Measurements from ENCODE around the gene RGS11. TPM values are rescaled to one million over a fixed set of nuclear protein-coding genes. Genes with fewer than 3 reads are reported as not detected.
"Not testable (repeated sequence)": the region's sequence is repeated elsewhere in the genome, so short reads cannot be mapped to it uniquely, and the experiment has no call there.

The RGS11 gene
- total and polyA plus RNA-seq, 2 of the 4 experiments (the other 2 are of a cell fraction) = under 0.01 to 0.48 TPM

GRCh38 chr16:230949-231348 is 44.8 kb downstream of the RGS11 start (continued):
- TF ChIP-seq, protein P1, sequence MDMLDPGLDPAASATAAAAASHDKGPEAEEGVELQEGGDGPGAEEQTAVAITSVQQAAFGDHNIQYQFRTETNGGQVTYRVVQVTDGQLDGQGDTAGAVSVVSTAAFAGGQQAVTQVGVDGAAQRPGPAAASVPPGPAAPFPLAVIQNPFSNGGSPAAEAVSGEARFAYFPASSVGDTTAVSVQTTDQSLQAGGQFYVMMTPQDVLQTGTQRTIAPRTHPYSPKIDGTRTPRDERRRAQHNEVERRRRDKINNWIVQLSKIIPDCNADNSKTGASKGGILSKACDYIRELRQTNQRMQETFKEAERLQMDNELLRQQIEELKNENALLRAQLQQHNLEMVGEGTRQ (IDR thresholded peaks at IDR 0.05; ENCODE audit: low read depth, low read length) = no peak
- TF ChIP-seq RFX5 (IDR thresholded peaks at IDR 0.05; ENCODE audit: low read depth, low read length) (no peak), CHD1 (IDR thresholded peaks at IDR 0.05; ENCODE audit: low read depth, low read length) (no peak), MAFK (IDR thresholded peaks at IDR 0.05; ENCODE audit: low read depth, low read length) (no peak), BHLHE40 (IDR thresholded peaks at IDR 0.05; ENCODE audit: low read depth, low read length) (no peak), POLR2A (IDR thresholded peaks at IDR 0.05; ENCODE audit: low read depth, low read length) (no peak)

DNA sequence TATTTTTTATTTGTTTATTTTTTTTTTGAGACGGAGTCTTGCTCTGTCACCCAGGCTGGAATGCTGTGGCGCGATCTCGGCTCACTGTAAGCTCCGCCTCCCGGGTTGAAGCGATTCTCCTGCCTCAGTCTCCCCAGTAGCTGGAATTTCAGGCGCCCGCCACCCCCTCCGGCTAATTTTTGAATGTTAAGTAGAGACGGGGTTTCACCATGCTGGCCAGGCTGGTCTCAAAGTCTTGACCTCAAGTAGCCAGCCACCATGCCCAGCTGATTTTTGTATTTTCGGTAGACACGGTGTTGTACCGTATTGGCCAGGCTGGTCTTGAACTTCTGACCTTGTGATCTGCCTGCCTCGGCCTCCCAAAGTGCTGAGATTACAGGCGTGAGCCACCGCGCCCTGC is 45.4 kb downstream of the RGS11 start:
- H3K9me3 ChIP-seq (ENCODE audit: control insufficient read depth, insufficient read depth, low read length); CTCF ChIA-PET; H3K9me1 ChIP-seq (ENCODE audit: insufficient read depth, low read length); H2BK5ac ChIP-seq (ENCODE audit: low read depth, low read length, poor library complexity, severe bottlenecking); H2AK5ac ChIP-seq (ENCODE audit: low read depth, low read length); H3K14ac ChIP-seq (replicated peaks; ENCODE audit: low read depth, low read length); H2BK120ac ChIP-seq (ENCODE audit: low read depth, low read length); BruUV-seq (replicated peaks); H2AFZ ChIP-seq (replicated peaks; ENCODE audit: low read length, poor library complexity); H3K27me3 ChIP-seq (ENCODE audit: control insufficient read depth, insufficient read depth, low read length); intact Hi-C loops (cut with micrococcal nuclease); H2BK15ac ChIP-seq (ENCODE audit: low read depth, low read length); dilution Hi-C loops (cut with HindIII; ENCODE audit: low sequenced_read_pairs, unreplicated experiment); H2AK9ac ChIP-seq (replicated peaks; ENCODE audit: low read depth, low read length, poor library complexity); H3K4me2 ChIP-seq (ENCODE audit: low read depth, low read length); H4K5ac ChIP-seq (ENCODE audit: low read depth, low read length); H3K4me3 ChIP-seq (ENCODE audit: insufficient read depth, low read depth, low read length); in situ Hi-C loops (cut with MboI; ENCODE audit: low sequenced_read_pairs); POLR2A ChIA-PET (ENCODE audit: unreplicated experiment); H3K56ac ChIP-seq (ENCODE audit: extremely low read depth, insufficient read depth, low read length); H3K4me1 ChIP-seq (ENCODE audit: control insufficient read depth, insufficient read depth, low read length); H3K18ac ChIP-seq (ENCODE audit: low read depth, low read length); H3K9ac ChIP-seq (ENCODE audit: low read depth, low read length); DNase-seq; H2BK20ac ChIP-seq (ENCODE audit: low read depth, low read length); H3K4ac ChIP-seq (ENCODE audit: low read depth, low read length); H4K8ac ChIP-seq (ENCODE audit: low read depth in 2 of 2, low read length in 2 of 2); H4K91ac ChIP-seq (ENCODE audit: insufficient read depth, low read depth, low read length); H3K27ac ChIP-seq (ENCODE audit: insufficient read depth, low read length); ATAC-seq (ENCODE audit: low read depth); H3K23ac ChIP-seq (ENCODE audit: low read depth, low read length): not testable (repeated sequence)
- 89% methylated on average over 12 of the region's 18 CpGs; no CpG with 5 or more reads in 1 of the 2 experiments for WGBS, 2 experiments (ENCODE audit: extremely low coverage in 2 of 2, insufficient read length in 1 of 2)
- Histone ChIP-seq H4K20me1 (ENCODE audit: insufficient read depth, low read length) (peaks cover 42% of the 10 kb centered on the region), H3K36me3 (ENCODE audit: control insufficient read depth, insufficient read depth, low read length) (peaks cover 11% of the 10 kb centered on the region), H3K79me1 (ENCODE audit: low read depth in 1 of 2, low read length in 2 of 2) (peaks cover 6 to 35% of the 10 kb centered on the region in 2 experiments; a peak in 3 of 4 replicates)
